DND-41 (cell line): ENCODE data around the gene CHRNB4.
"Not testable (repeated sequence)": the region's sequence is repeated elsewhere in the genome, so short reads cannot be mapped to it uniquely, and the experiment has no call there.

Experiments used
- ATAC-seq: fragments of 200-7000 bp; cut with Tn5 transposase; 3 replicates; pipeline ENCODE4 v1.9.1; 2021; ENCODE audit warnings: low read depth; ENCODE audit not compliant: insufficient read depth
- DNase-seq: peaks from one replicate; pipeline ENCODE4 v3.0.0-alpha.2; 2020
- H2AFZ ChIP-seq: 2 replicates; pipeline ENCODE4 v1.6.0; 2012; ENCODE audit warnings: low read depth, low read length
- H3K27ac ChIP-seq: 2 replicates; pipeline ENCODE4 v1.5.1; 2012; ENCODE audit warnings: low read length, inconsistent platforms
- H3K27me3 ChIP-seq: fragments of 200-600 bp; sonication (generic); 2 replicates; pipeline ENCODE4 v1.6.0; 2012; ENCODE audit warnings: low read length, mild to moderate bottlenecking, inconsistent platforms; ENCODE audit not compliant: insufficient read depth, poor library complexity
- H3K36me3 ChIP-seq: 2 replicates; pipeline ENCODE4 v1.5.1; 2012; ENCODE audit warnings: low read length, inconsistent platforms; ENCODE audit not compliant: insufficient read depth
- H3K4me1 ChIP-seq: 2 replicates; pipeline ENCODE4 v1.5.1; 2012; ENCODE audit warnings: mild to moderate bottlenecking, low read length; ENCODE audit not compliant: insufficient read depth
- H3K4me2 ChIP-seq: 2 replicates; pipeline ENCODE4 v1.6.0; 2012; ENCODE audit warnings: mild to moderate bottlenecking, moderate library complexity, low read length, inconsistent platforms; ENCODE audit not compliant: insufficient read depth
- H3K4me3 ChIP-seq, 2 experiments: fragments of 200-600 bp in 1 of 2; shearing (Covaris generic) in 1 of 2; 2 replicates each; pipeline ENCODE4 v1.5.1; 2012 to 2016; ENCODE audit warnings: inconsistent platforms in 2 of 2, low read length in 2 of 2, mild to moderate bottlenecking in 2 of 2, low read depth in 1 of 2, moderate library complexity in 1 of 2
- H3K79me2 ChIP-seq: 2 replicates; pipeline ENCODE4 v1.6.0; 2012; ENCODE audit warnings: low read length, inconsistent platforms; ENCODE audit not compliant: insufficient read depth
- H3K9ac ChIP-seq: 2 replicates; pipeline ENCODE4 v1.6.0; 2012; ENCODE audit warnings: low read depth, mild to moderate bottlenecking, inconsistent platforms, low read length, moderate library complexity
- H3K9me3 ChIP-seq: 2 replicates; pipeline ENCODE4 v1.5.1; 2012; ENCODE audit warnings: low read length, moderate library complexity, mild to moderate bottlenecking, inconsistent platforms; ENCODE audit not compliant: insufficient read depth, severe bottlenecking
- H4K20me1 ChIP-seq: 2 replicates; pipeline ENCODE4 v1.6.0; 2012; ENCODE audit warnings: low read length; ENCODE audit not compliant: insufficient read depth
- EZH2 ChIP-seq: IDR thresholded peaks from 3 replicates; pipeline ENCODE4 v1.6.1; 2012; ENCODE audit warnings: borderline replicate concordance, low read depth, mild to moderate bottlenecking, moderate library complexity, low read length, inconsistent platforms; ENCODE audit not compliant: severe bottlenecking
- TF ChIP-seq, protein P1 (sequence below): IDR thresholded peaks from 2 replicates; pipeline ENCODE4 v1.5.1; 2012; ENCODE audit warnings: borderline replicate concordance, low read length, moderate library complexity, mild to moderate bottlenecking; ENCODE audit not compliant: poor library complexity, severe bottlenecking; ENCODE audit errors: extremely low read depth

CHRNB4 gene

DNA sequence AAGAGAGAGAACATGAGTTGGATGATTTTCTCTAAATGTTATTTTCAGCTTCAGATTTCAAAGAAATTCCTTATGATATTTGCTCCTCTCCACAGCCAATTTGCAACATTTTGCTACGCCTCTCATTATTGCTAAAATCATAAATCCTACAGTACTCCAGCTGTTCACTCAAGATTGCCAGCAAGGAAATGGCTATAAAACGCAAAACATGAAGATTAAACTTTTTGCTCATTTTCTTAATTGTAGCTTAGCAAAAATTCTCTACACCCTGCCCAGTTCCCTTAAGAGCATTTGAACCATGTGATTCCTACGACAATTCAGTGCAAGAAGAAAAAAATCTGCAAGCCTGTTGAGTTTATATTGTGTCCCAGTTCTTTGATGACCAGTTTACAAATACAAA is 27.0 kb downstream of the CHRNB4 start:
- Histone ChIP-seq H3K27ac (no peak overlapping the region), H3K36me3 (no peaks in the 10 kb centered on the region), H2AFZ (no peak overlapping the region), H3K9ac (no peak overlapping the region), H4K20me1 (no peaks in the 10 kb centered on the region), H3K79me2 (no peaks in the 10 kb centered on the region), H3K9me3 (no peaks in the 10 kb centered on the region), H3K27me3 (peaks cover 4% of the 10 kb centered on the region), H3K4me1 (no peaks in the 10 kb centered on the region), H3K4me3 (no peak overlapping the region), H3K4me2 (no peak overlapping the region)
- ATAC-seq (no peak), DNase-seq (no peak)
- TF ChIP-seq, protein P1, sequence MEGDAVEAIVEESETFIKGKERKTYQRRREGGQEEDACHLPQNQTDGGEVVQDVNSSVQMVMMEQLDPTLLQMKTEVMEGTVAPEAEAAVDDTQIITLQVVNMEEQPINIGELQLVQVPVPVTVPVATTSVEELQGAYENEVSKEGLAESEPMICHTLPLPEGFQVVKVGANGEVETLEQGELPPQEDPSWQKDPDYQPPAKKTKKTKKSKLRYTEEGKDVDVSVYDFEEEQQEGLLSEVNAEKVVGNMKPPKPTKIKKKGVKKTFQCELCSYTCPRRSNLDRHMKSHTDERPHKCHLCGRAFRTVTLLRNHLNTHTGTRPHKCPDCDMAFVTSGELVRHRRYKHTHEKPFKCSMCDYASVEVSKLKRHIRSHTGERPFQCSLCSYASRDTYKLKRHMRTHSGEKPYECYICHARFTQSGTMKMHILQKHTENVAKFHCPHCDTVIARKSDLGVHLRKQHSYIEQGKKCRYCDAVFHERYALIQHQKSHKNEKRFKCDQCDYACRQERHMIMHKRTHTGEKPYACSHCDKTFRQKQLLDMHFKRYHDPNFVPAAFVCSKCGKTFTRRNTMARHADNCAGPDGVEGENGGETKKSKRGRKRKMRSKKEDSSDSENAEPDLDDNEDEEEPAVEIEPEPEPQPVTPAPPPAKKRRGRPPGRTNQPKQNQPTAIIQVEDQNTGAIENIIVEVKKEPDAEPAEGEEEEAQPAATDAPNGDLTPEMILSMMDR: no peak
- TF ChIP-seq EZH2: no peak

DNA sequence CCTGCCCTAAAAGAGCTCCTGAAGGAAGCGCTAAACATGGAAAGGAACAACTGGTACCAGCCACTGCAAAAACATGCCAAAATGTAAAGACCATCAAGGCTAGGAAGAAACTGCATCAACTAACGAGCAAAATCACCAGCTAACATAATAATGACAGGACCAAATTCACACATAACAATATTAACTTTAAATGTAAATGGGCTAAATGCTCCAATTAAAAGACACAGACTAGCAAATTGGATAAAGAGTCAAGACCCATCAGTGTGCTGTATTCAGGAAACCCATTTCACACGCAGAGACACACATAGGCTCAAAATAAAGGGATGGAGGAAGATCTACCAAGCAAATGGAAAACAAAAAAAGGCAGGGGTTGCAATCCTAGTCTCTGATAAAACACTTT is 31.5 kb downstream of the CHRNB4 start:
- not testable (repeated sequence) for H3K9ac ChIP-seq, ATAC-seq

DNA sequence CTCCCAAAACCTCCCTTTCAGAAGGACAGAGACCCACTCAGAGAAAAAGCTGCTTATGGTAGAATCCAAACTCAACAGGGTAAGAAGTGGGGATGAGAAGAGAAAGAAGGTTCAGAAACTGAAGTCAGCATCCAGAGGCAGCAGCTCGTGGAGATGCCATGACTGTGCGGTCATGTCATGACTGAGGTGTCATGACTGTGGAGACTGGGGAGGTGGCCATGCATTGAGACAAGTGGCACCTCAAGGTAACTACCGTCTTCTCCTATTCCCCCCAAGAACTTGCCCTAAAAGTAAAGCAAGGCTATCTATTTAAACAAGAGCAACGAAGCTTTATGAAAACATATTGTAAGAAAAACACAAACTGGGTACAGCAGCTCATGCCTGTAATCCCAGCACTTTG is 35.3 kb downstream of the CHRNB4 start:
- Histone ChIP-seq H3K27ac (no peak overlapping the region), H3K79me2 (no peaks in the 10 kb centered on the region), H2AFZ (no peak overlapping the region), H3K4me2 (no peak overlapping the region), H4K20me1 (no peaks in the 10 kb centered on the region), H3K36me3 (no peaks in the 10 kb centered on the region), H3K9me3 (no peaks in the 10 kb centered on the region), H3K4me1 (no peaks in the 10 kb centered on the region), H3K9ac (no peak overlapping the region), H3K27me3 (no peaks in the 10 kb centered on the region), H3K4me3 (no peak overlapping the region)
- TF ChIP-seq, protein P1: no peak
- TF ChIP-seq EZH2: no peak
- no peak for ATAC-seq
- DNase-seq: no peak

More for the DNA sequence above, 31.5 kb downstream of the CHRNB4 start:
- not testable (repeated sequence) for DNase-seq, H4K20me1 ChIP-seq, H3K79me2 ChIP-seq, H3K36me3 ChIP-seq, H3K4me2 ChIP-seq, H3K9me3 ChIP-seq, H3K4me3 ChIP-seq, H3K27ac ChIP-seq, H3K27me3 ChIP-seq, H3K4me1 ChIP-seq, H2AFZ ChIP-seq

DNA sequence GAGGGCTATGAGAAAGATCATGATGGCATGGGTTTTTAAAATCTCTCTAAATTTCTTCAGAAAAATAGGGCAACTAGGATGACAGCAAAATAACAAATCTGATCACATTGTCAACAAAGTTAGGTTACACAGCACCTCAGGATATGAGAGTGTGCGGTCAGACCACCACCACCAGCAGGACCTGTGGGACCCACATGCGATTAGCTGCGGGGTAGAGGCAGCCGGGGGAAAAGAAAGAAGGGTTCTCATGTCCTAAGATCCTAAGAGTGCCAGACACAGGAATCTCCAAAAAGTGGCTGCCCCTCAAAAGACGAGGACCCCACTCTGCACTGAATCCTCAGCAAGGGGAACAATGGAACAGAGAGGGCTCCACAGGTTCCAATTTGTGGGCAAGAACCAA is 35.8 kb downstream of the CHRNB4 start:
- Histone ChIP-seq H3K9ac (no peak overlapping the region), H3K4me2 (no peak overlapping the region), H3K9me3 (no peaks in the 10 kb centered on the region), H3K79me2 (no peaks in the 10 kb centered on the region), H3K36me3 (no peaks in the 10 kb centered on the region), H3K27ac (no peak overlapping the region), H3K4me3 (no peak overlapping the region), H3K27me3 (no peaks in the 10 kb centered on the region), H3K4me1 (no peaks in the 10 kb centered on the region), H2AFZ (no peak overlapping the region), H4K20me1 (no peaks in the 10 kb centered on the region)
- TF ChIP-seq, protein P1: no peak
- no peak for TF ChIP-seq EZH2
- DNase-seq (no peak), ATAC-seq (no peak)
